ENCODE measurements around the gene PTGDS. TPM values are rescaled to one million over a fixed set of nuclear protein-coding genes. Genes with fewer than 3 reads are reported as not detected.

PTGDS gene
- total and polyA plus RNA-seq, 2 donors from 2014 or later: 236 to 709 TPM

- no peak overlapping the region for H3K9ac ChIP-seq (ENCODE audit: low read length in 3 of 3)
- no peak for DNase-seq
- intact Hi-C loops (cut with DNase I): no loop called here
- H3K9me3 ChIP-seq (ENCODE audit: control insufficient read depth in 2 of 3, insufficient read depth in 1 of 3, low read length in 3 of 3): no peaks in the 10 kb centered on the region
- H3K4me3 ChIP-seq (ENCODE audit: low read length in 3 of 3): no peak overlapping the region
- no peak for TF ChIP-seq CTCF (IDR thresholded peaks at IDR 0.05; ENCODE audit: borderline replicate concordance, extremely low read depth, insufficient read depth)
- peaks cover 0 to 3% (median 0%) of the 10 kb centered on the region in 3 donors for H3K4me1 ChIP-seq (ENCODE audit: control insufficient read depth in 2 of 3, insufficient read depth in 2 of 3, low read depth in 1 of 3, low read length in 3 of 3)
- H3K36me3 ChIP-seq (ENCODE audit: control insufficient read depth in 2 of 3, insufficient read depth in 3 of 3, low read length in 3 of 3): no peaks in the 10 kb centered on the region
- H3K27ac ChIP-seq (ENCODE audit: low read depth in 2 of 2, low read length in 2 of 2): no peak overlapping the region
- no peak for FAIRE-seq
- no peaks in the 10 kb centered on the region for H3K27me3 ChIP-seq (ENCODE audit: control insufficient read depth, insufficient read depth, low read length)
These were observed 8.2 kb upstream of the PTGDS start for GRCh38 chr9:136969150-136969549.

DNA sequence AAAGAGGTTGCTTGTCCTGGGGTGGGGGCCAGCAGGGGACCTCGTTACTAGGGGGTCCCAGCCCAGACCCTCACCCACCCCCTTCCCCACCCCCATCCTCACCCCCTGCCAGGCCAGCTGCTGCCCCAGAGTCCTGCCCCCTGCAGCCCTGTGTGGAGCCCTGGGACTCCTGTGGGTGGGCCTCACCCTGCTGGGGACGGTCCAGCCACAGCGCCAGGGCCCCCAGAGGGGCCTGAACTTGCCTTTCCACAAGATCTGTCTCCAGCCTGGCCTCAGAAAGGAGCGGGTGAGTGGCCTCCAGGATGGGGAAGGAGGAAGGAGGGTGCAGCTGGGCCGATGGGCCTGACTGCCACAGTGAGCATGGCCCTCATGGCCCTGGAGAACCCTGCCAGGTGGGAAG lies 7.5 kb upstream of the PTGDS start:
- no peak for FAIRE-seq
- no peak for TF ChIP-seq CTCF (IDR thresholded peaks at IDR 0.05; ENCODE audit: borderline replicate concordance, extremely low read depth, insufficient read depth)
- no peak overlapping the region for H3K4me3 ChIP-seq (ENCODE audit: low read length in 3 of 3)
- H3K27me3 ChIP-seq (ENCODE audit: control insufficient read depth, insufficient read depth, low read length): no peaks in the 10 kb centered on the region
- H3K4me1 ChIP-seq (ENCODE audit: control insufficient read depth in 2 of 3, insufficient read depth in 2 of 3, low read depth in 1 of 3, low read length in 3 of 3): peaks cover 0 to 3% (median 0%) of the 10 kb centered on the region in 3 donors
- no peaks in the 10 kb centered on the region for H3K36me3 ChIP-seq (ENCODE audit: control insufficient read depth in 2 of 3, insufficient read depth in 3 of 3, low read length in 3 of 3)
- H3K9me3 ChIP-seq (ENCODE audit: control insufficient read depth in 2 of 3, insufficient read depth in 1 of 3, low read length in 3 of 3): no peaks in the 10 kb centered on the region
- H3K9ac ChIP-seq (ENCODE audit: low read length in 3 of 3): no peak overlapping the region
- intact Hi-C loops (cut with DNase I): no loop called here
- no peak overlapping the region for H3K27ac ChIP-seq (ENCODE audit: low read depth in 2 of 2, low read length in 2 of 2)
- no peak for DNase-seq

GRCh38 chr9:136970361-136970760 lies 6.9 kb upstream of the PTGDS start:
- no peak for DNase-seq
- Histone ChIP-seq H3K4me1 (ENCODE audit: control insufficient read depth in 2 of 3, insufficient read depth in 2 of 3, low read depth in 1 of 3, low read length in 3 of 3) (peaks cover 0 to 7% (median 0%) of the 10 kb centered on the region in 3 donors), H3K9ac (ENCODE audit: low read length in 3 of 3) (no peak overlapping the region), H3K4me3 (ENCODE audit: low read length in 3 of 3) (no peak overlapping the region), H3K9me3 (ENCODE audit: control insufficient read depth in 2 of 3, insufficient read depth in 1 of 3, low read length in 3 of 3) (no peaks in the 10 kb centered on the region), H3K27me3 (ENCODE audit: control insufficient read depth, insufficient read depth, low read length) (no peaks in the 10 kb centered on the region), H3K27ac (ENCODE audit: low read depth in 2 of 2, low read length in 2 of 2) (no peak overlapping the region), H3K36me3 (ENCODE audit: control insufficient read depth in 2 of 3, insufficient read depth in 3 of 3, low read length in 3 of 3) (no peaks in the 10 kb centered on the region)
- TF ChIP-seq CTCF (IDR thresholded peaks at IDR 0.05; ENCODE audit: borderline replicate concordance, extremely low read depth, insufficient read depth): no peak
- FAIRE-seq: no peak
- intact Hi-C loops (cut with DNase I): no loop called here

- H3K9me3 ChIP-seq (ENCODE audit: control insufficient read depth in 2 of 3, insufficient read depth in 1 of 3, low read length in 3 of 3): no peaks in the 10 kb centered on the region
- no peak overlapping the region for H3K4me3 ChIP-seq (ENCODE audit: low read length in 3 of 3)
- H3K36me3 ChIP-seq (ENCODE audit: control insufficient read depth in 2 of 3, insufficient read depth in 3 of 3, low read length in 3 of 3): no peaks in the 10 kb centered on the region
- TF ChIP-seq CTCF (IDR thresholded peaks at IDR 0.05; ENCODE audit: borderline replicate concordance, extremely low read depth, insufficient read depth): no peak
- no peaks in the 10 kb centered on the region for H3K27me3 ChIP-seq (ENCODE audit: control insufficient read depth, insufficient read depth, low read length)
- no peak for DNase-seq
- H3K9ac ChIP-seq (ENCODE audit: low read length in 3 of 3): no peak overlapping the region
- H3K4me1 ChIP-seq (ENCODE audit: control insufficient read depth in 2 of 3, insufficient read depth in 2 of 3, low read depth in 1 of 3, low read length in 3 of 3): peaks cover 0 to 8% (median 0%) of the 10 kb centered on the region in 3 donors
- no peak overlapping the region for H3K27ac ChIP-seq (ENCODE audit: low read depth in 2 of 2, low read length in 2 of 2)
- FAIRE-seq: no peak
- intact Hi-C loops (cut with DNase I): no loop called here
These were observed 5.6 kb upstream of the PTGDS start for GRCh38 chr9:136971746-136972145.

All from kidney (tissue), 14 donors.